GM12801 (cell line): Measurements from ENCODE around the gene IL23A.

ENCODE experiments used
- TF ChIP-seq, protein P1 (sequence below): IDR thresholded peaks from one replicate; pipeline ENCODE4 v1.5.1; 2011; ENCODE audit warnings: control low read depth; ENCODE audit not compliant: insufficient read length; ENCODE audit errors: extremely low read depth

IL23A gene

GRCh38 chr12:56341616-56342015, 2.9 kb downstream of the IL23A start:
- TF ChIP-seq, protein P1, sequence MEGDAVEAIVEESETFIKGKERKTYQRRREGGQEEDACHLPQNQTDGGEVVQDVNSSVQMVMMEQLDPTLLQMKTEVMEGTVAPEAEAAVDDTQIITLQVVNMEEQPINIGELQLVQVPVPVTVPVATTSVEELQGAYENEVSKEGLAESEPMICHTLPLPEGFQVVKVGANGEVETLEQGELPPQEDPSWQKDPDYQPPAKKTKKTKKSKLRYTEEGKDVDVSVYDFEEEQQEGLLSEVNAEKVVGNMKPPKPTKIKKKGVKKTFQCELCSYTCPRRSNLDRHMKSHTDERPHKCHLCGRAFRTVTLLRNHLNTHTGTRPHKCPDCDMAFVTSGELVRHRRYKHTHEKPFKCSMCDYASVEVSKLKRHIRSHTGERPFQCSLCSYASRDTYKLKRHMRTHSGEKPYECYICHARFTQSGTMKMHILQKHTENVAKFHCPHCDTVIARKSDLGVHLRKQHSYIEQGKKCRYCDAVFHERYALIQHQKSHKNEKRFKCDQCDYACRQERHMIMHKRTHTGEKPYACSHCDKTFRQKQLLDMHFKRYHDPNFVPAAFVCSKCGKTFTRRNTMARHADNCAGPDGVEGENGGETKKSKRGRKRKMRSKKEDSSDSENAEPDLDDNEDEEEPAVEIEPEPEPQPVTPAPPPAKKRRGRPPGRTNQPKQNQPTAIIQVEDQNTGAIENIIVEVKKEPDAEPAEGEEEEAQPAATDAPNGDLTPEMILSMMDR: no peak

DNA sequence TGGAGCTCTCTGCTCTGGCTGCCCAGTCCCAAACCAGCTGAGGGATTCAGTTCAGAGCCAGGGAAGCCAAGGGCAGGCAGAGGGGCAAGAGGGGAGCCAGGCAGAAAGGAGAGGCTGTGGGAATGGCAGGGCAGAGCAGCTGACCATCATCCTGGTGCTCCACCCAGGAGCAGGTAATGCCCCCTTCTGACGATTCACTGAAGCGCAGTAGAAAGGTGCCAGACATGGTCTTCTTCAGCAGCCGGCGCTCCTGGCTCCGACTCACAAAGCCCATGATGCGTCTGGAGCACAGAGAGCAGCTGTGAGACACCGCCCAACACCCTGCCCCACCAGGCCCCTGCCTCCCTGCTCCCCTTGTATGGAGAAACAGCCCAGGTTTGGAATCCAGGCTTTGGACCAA, 8.0 kb downstream of the IL23A start:
- TF ChIP-seq, protein P1: no peak

DNA sequence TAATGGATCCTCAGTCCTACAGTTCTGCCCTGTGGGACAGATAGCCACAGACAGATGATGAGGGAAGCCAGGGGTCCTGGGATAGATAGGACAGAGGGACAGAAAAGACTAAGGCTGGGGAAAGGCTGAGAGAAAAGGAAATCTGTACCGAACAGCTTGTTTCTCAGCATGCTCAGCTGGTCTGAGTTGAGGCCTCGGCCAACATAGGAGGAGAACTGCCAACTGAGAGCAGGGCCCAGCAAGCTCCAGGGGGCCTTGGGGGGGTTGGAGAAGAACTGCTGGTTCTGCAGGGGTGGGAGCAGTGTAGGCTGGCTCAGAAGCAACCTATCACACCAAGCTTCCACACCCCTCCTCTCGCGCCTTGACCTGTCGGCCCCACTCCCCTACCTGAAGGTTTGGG, 10.1 kb downstream of the IL23A start:
- TF ChIP-seq, protein P1: no peak

DNA sequence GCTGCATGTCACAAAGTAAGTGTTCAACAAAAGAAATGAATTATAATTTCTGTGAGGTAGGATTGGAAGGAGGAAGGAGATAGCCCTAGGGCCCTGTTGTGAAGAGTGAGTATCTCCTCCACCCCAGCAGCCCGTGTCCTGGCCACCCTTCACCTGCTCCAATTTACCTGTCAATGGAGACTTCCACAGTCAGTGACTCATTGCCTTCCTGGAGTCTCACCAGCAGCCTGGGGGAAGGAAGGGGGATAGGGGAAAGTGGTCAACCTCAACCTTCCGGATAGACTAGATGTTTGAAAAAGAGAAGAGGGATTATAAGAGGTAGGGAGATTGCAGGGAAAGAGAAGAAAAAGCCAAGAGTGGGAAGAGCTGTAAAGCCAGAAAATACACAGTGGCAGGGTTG, 12.0 kb downstream of the IL23A start:
- TF ChIP-seq, protein P1: no peak

- TF ChIP-seq, protein P1: no peak
These were observed 12.6 kb downstream of the IL23A start for GRCh38 chr12:56351325-56351724.

GRCh38 chr12:56358836-56359532, 20.3 kb downstream of the IL23A start:
- TF ChIP-seq, protein P1: no peak

DNA sequence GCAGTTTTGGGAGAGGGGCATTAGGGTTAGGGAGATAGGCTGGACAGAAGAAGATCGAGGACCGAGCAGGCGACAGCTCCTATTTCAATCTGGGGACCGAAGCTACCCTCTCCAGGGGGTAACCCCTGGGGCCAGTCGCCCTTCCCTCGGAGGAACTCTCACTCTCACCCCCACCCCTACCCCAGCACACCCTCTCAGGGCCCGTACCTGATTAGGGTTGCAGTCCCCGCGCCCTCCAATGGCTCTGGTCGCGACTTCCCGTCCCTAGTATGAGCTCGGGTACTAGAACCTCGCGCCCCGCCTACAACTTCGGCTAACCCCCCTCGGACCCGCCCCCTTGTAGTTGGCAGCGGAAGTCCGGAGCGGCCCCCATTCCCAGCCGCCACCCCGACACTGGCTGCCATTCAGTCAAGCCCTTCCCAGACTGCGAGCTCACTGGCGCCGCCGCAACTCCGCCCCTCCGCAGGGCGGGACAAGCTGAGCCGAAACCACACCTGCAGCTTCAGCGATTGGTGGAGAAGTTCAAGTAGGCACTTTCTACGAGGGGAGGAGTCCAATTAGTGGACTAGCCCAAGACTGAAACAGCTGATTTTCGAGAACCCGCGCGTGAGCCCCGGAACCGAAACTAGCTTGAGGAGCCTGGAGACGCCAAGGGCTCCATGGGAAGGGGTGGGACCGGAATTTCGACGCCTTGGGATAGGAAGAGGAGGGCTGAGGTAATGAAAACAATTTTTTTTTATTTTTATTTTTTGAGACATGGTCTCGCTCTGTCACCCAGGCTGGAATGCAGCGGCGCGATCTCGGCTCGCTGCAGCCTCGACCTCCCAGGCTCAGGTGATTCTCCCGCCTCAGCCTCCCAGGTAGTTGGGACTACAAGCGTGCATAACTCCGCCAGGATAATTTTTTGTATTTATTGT, 21.4 kb downstream of the IL23A start, which contains the start of gene STAT2:
TSS of gene STAT2 (minus strand) at position 257 of the 917 bp plus-strand sequence. CDS start 3,536 bp downstream, outside the sequence.
- TF ChIP-seq, protein P1: no peak
